ENCODE results near the gene WDFY2.
"Not testable (repeated sequence)": the region's sequence is repeated elsewhere in the genome, so short reads cannot be mapped to it uniquely, and the experiment has no call there.

The WDFY2 gene

DNA sequence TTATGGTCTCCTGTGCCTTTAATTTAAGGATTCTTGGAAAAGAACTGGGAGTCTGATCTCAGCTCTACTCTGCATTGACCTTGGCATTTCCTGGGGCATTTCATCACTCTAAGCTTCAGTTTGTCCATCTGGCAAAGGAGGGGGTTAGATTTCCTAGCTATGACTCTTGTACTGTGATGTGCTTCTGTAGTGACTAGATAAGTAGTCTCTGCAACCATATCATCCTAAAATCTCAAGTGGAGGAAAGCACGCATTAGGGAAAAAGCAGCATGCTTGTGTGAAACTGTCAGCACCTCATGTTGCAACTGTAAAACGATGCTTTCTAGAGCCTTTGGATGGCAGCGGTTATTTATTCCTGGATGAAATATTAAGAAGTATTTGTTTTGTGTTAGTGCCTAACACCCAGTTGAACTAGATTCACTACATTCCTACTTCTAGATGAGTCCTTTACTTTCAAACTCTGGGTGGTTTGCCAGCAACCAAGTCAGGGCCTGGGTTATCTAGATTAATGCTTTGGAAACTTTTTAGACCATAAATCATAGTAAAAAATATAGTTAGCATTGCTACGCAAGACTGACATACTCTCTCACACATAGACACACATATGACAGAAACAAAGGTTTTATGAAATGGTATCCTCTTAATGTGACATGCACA is 6.8 kb downstream of the WDFY2 start:
- H3K9me3 ChIP-seq (ENCODE audit: insufficient read depth, low read length): no peaks in the 10 kb centered on the region
- H4K20me1 ChIP-seq (ENCODE audit: insufficient read depth, low read length): peaks cover 4% of the 10 kb centered on the region; the same call in 1 of the 2 replicates
- peaks cover 6% of the 10 kb centered on the region for H3K36me3 ChIP-seq (replicated peaks; ENCODE audit: low read depth, low read length)
- no peaks in the 10 kb centered on the region for H3K27me3 ChIP-seq (ENCODE audit: low read depth, low read length)
- no peak overlapping the region for H3K27ac ChIP-seq (ENCODE audit: low read length)
- TF ChIP-seq, protein P1, sequence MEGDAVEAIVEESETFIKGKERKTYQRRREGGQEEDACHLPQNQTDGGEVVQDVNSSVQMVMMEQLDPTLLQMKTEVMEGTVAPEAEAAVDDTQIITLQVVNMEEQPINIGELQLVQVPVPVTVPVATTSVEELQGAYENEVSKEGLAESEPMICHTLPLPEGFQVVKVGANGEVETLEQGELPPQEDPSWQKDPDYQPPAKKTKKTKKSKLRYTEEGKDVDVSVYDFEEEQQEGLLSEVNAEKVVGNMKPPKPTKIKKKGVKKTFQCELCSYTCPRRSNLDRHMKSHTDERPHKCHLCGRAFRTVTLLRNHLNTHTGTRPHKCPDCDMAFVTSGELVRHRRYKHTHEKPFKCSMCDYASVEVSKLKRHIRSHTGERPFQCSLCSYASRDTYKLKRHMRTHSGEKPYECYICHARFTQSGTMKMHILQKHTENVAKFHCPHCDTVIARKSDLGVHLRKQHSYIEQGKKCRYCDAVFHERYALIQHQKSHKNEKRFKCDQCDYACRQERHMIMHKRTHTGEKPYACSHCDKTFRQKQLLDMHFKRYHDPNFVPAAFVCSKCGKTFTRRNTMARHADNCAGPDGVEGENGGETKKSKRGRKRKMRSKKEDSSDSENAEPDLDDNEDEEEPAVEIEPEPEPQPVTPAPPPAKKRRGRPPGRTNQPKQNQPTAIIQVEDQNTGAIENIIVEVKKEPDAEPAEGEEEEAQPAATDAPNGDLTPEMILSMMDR (IDR thresholded peaks at IDR 0.05; ENCODE audit: low read depth, low read length): no peak
- TF ChIP-seq EZH2phosphoT487 (IDR thresholded peaks at IDR 0.05; ENCODE audit: low read depth): no peak
- H3K9ac ChIP-seq (ENCODE audit: low read length): no peak overlapping the region
- peaks cover 64% of the 10 kb centered on the region for H3K79me2 ChIP-seq (ENCODE audit: low read length)
- H2AFZ ChIP-seq (ENCODE audit: low read depth, low read length): no peak overlapping the region
- peaks cover 5% of the 10 kb centered on the region for H3K4me1 ChIP-seq (ENCODE audit: low read length)
- no peak overlapping the region for H3K4me2 ChIP-seq (ENCODE audit: low read length)
- H3K4me3 ChIP-seq (ENCODE audit: low read length): no peak overlapping the region

- H3K4me2 ChIP-seq (ENCODE audit: low read length); H3K4me1 ChIP-seq (ENCODE audit: low read length); H2AFZ ChIP-seq (ENCODE audit: low read depth, low read length); H3K27me3 ChIP-seq (ENCODE audit: low read depth, low read length); H3K9me3 ChIP-seq (ENCODE audit: insufficient read depth, low read length); H4K20me1 ChIP-seq (ENCODE audit: insufficient read depth, low read length); H3K36me3 ChIP-seq (replicated peaks; ENCODE audit: low read depth, low read length); H3K27ac ChIP-seq (ENCODE audit: low read length); H3K9ac ChIP-seq (ENCODE audit: low read length); H3K4me3 ChIP-seq (ENCODE audit: low read length): not testable (repeated sequence)
- H3K79me2 ChIP-seq (ENCODE audit: low read length): peaks cover 62% of the 10 kb centered on the region
Measured at GRCh38 chr13:51591938-51592337, 7.7 kb downstream of the WDFY2 start.

GRCh38 chr13:51594432-51594831 is 10.2 kb downstream of the WDFY2 start:
- Histone ChIP-seq H3K79me2 (ENCODE audit: low read length) (peaks cover 43% of the 10 kb centered on the region), H3K4me1 (ENCODE audit: low read length) (peaks cover 10% of the 10 kb centered on the region; the same call in 1 of the 2 replicates)

GRCh38 chr13:51595416-51595815 is 11.2 kb downstream of the WDFY2 start:
- H3K79me2 ChIP-seq (ENCODE audit: low read length): peaks cover 40% of the 10 kb centered on the region
- no peaks in the 10 kb centered on the region for H4K20me1 ChIP-seq (ENCODE audit: insufficient read depth, low read length)
- H3K9me3 ChIP-seq (ENCODE audit: insufficient read depth, low read length): no peaks in the 10 kb centered on the region
- no peak overlapping the region for H2AFZ ChIP-seq (ENCODE audit: low read depth, low read length)
- H3K27me3 ChIP-seq (ENCODE audit: low read depth, low read length): no peaks in the 10 kb centered on the region
- TF ChIP-seq EZH2phosphoT487 (IDR thresholded peaks at IDR 0.05; ENCODE audit: low read depth): no peak
- TF ChIP-seq, protein P1 (IDR thresholded peaks at IDR 0.05; ENCODE audit: low read depth, low read length): no peak
- H3K4me3 ChIP-seq (ENCODE audit: low read length): no peak overlapping the region
- no peak overlapping the region for H3K27ac ChIP-seq (ENCODE audit: low read length)
- no peaks in the 10 kb centered on the region for H3K36me3 ChIP-seq (replicated peaks; ENCODE audit: low read depth, low read length)
- H3K9ac ChIP-seq (ENCODE audit: low read length): no peak overlapping the region
- H3K4me1 ChIP-seq (ENCODE audit: low read length): peaks cover 6% of the 10 kb centered on the region; the same call in 1 of the 2 replicates
- no peak overlapping the region for H3K4me2 ChIP-seq (ENCODE audit: low read length)

More at GRCh38 chr13:51594432-51594831, 10.2 kb downstream of the WDFY2 start:
- Histone ChIP-seq H3K27ac (ENCODE audit: low read length) (no peak overlapping the region), H2AFZ (ENCODE audit: low read depth, low read length) (no peak overlapping the region), H3K9me3 (ENCODE audit: insufficient read depth, low read length) (no peaks in the 10 kb centered on the region), H4K20me1 (ENCODE audit: insufficient read depth, low read length) (no peaks in the 10 kb centered on the region), H3K4me2 (ENCODE audit: low read length) (no peak overlapping the region), H3K4me3 (ENCODE audit: low read length) (no peak overlapping the region), H3K9ac (ENCODE audit: low read length) (no peak overlapping the region), H3K36me3 (replicated peaks; ENCODE audit: low read depth, low read length) (no peaks in the 10 kb centered on the region), H3K27me3 (ENCODE audit: low read depth, low read length) (no peaks in the 10 kb centered on the region)
- TF ChIP-seq EZH2phosphoT487 (IDR thresholded peaks at IDR 0.05; ENCODE audit: low read depth): no peak
- TF ChIP-seq, protein P1 (IDR thresholded peaks at IDR 0.05; ENCODE audit: low read depth, low read length): no peak
